ENCODE results near the gene KLHL3.

The KLHL3 gene

DNA sequence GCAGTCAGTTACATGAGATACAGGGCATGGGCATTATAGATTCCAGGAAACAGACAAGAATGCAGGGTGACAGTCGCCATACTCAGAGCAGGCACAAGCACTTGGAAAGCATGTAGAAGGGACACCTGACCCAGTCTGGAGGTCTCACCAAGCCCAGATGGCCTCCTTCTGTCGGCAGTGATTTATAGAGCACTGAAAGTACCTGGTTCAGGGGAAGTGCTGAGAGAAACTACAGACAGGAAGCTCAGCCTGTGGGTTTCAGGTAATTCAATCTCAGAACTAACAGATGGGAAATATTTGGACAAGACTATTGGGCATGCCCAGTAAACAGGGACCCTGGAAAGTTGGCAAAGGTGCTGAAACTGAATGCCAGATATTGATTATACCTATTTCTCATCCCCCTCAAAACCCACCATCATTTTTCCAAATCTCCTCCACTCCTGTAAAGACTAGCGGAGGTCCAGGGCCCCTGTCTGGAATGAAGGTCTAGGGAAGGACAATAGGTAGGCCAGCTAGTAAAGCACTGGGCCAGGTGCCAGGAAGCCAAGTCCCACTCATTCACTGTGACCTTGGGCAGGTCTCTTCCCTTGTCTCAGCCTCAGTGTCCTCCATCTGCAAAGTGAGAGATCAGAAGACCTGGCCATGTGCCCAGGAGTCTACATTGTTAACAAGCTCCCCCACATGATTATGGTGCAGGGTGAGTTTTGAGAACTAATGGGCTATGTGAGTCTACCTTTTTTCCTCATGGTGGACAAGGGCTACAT is 26.9 kb downstream of the KLHL3 start:
- no peak for DNase-seq (ENCODE audit: low read depth)

DNA sequence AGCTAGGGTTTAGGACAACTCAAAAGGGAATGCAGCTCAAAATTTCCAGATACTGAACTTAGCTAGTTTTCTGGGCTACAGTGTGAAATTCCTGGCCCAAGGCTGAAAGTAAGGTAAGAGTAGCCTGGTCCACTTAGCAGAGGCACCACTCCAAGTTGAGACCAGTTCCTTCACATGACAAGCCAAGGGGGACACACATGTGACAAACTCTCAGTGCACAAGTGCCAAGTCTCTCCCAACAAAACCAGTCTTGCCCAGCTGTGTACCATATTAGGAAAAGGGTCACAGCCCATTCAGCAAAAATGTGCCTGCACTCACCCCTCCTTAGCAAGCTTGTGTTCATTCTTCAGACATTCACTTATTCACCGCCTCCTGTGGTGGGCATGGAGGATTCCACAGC is 27.8 kb downstream of the KLHL3 start:
- DNase-seq (ENCODE audit: low read depth): no peak

DNA sequence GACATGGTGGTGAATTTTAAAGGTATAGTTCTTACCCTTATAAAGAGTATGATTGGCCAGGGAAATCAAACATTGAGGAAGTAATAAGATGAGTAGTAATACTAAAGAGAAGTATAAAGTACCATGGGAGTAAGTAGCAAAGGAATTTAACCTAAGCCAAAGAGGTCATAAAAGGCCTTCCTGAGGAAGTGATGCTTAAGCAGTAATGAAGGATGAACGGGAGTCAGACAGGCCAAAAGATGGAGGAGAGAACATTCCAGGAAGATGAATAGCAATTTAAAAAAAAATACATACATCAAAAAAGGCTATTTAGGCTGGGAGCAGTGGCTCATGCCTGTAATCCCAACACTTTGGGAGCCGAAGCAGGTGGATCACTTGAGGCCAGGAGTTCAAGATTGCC is 29.0 kb downstream of the KLHL3 start:
- no peak for DNase-seq (ENCODE audit: low read depth)

DNA sequence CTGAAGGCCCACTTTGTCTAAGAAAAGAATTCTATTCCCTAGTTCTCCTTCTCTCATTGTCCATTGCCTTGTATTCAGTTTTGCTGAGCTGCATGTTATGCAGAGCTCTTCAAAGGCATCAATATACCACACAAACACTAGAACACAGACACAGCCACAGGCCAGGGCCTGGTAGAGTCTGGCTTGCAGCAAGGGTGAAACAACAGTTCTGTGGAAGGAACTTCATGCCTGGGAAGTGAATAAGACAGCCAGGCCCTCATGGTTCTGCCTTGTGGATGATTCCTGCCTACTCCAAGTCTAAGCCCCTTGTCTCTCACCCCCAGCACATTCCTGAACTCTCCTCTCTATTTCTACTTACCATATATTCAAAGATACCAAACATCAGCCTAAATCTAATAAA is 30.8 kb downstream of the KLHL3 start:
- no peak for DNase-seq (ENCODE audit: low read depth)

DNA sequence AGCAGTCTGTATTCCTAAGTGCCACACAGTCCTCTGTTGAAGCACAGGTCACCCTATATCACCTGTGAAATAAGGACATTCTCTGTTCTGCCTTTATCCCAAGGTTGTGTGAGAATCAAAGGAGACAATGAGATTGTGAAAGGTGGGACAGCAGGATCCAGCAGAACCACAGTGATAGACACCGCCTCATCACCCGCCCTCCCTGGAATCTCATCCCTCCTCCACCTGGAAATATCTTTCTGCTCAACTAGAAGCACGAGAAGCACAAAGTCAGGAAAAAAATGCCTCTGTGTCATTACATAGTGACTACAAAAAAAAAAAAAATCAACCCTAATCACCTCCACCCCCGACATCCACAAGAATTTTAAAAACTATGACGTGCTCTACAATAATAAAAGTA is 32.3 kb downstream of the KLHL3 start:
- no peak for DNase-seq (ENCODE audit: low read depth)

DNA sequence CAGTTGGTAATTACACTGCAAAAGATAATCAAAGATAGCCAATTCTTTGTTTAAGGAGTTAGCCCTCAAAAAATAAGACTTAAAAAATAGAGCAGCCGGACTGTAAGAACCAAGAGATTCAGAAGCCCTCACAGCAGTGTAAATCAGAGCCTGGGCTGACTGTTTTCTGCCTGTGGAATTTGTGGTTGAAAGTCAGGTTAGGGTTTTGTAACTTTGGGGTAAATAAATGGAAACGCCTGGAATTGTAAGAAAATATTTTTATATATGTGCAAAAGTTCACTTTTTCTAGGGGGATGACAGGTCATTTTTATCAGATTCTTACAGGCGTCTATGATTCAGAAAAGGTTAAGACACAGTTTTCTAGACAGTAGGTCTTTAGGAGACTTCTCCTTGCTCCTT is 35.6 kb downstream of the KLHL3 start:
- no peak for DNase-seq (ENCODE audit: low read depth)

DNA sequence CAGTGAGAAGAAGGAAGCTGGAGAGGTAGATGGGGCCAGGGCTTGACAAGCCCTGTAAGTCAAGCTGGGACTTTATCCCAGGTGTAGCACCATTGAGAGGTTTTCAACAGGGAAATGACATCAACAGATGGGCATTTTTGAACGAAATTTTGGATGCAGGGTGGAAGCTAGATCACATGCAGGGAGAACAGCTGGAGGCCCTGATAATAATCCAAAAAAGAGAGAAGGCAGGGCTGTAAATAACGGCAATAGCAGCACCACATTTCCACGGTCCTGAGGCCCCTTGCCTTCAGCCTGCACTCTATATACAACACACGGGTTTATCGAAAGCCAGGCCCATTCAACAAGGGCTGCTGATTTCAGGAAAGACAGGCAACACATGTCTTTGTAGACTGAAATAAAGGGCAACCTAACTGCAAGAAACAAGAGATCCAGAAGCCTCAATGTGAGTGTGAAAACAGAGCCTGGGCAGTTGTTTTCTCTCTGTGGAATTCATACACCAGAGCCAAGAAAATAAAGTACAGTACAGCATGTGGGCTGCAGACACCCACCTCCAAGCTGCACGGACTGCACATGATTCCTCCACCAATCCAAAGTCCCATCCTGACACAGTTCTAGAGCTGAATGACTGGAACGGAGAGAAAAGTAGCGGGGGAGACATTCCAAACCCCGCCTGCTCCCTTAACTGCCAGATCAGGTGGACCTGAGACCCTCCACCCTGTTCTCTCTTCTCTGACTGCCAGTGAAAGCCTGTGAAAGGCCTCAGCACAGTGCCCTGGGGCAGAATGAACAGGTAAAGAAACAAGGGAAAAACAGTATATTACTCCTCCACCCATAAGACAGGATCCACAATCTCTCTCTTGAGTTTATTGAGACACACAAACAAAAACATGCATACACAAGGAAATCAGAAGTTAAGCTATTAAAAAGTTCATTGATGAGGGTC is 36.3 kb downstream of the KLHL3 start:
- DNase-seq (ENCODE audit: low read depth): no peak

DNA sequence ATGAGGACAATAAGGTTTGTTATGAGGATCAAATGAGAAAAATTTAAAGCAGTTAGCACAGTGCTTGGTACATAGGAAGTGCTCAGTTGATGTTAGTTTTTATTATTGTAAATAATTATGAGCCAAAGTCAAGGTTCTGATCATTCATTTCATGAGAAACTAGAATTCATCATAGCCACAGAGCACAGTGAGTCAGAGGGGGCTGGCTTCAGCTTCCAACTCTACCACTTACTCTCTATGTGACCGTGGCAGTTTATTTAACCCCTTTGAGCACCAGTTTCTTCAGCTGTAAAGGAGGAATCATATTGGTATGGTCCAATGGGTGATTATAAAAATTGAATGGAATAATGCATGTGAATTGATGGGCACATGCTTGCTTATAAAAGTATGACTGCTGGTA is 39.4 kb downstream of the KLHL3 start:
- DNase-seq (ENCODE audit: low read depth): no peak

DNA sequence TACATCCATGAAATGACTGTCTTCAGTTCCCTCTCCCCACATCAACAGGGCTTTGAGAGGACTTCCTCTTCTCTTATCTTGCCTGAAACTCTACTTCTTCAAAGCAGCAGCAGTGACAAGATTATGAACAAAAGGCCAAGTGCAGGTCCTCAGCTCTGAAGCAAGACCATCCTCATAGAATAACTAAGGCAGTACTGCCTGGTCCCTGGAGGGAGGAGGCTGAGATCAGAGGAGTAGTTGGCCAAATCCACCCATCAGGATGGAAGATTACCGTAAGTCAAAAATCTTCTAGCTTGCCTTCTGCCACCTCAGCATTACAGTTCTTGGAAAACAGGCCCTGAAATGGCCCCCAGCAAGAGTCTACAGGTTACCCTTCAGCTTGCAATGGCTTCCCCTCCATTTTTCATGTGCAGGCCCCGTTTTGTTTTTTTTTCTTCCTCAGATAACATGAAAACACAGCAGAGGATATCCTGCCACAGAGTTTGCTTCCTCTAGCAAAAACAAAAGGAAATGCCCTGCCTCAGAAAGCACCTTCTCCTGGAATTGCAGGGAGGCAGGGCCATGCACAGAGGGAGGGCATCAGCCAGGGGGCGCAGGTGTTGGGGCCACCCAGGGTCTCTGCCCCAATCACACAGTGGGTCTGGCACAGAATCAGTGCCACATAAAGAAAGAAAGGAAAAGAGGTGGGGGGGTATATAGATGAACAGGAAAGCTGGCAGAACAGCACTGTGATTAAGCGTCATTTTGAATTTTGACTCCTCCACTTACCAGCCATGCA is 40.0 kb downstream of the KLHL3 start:
- no peak for DNase-seq (ENCODE audit: low read depth)

DNA sequence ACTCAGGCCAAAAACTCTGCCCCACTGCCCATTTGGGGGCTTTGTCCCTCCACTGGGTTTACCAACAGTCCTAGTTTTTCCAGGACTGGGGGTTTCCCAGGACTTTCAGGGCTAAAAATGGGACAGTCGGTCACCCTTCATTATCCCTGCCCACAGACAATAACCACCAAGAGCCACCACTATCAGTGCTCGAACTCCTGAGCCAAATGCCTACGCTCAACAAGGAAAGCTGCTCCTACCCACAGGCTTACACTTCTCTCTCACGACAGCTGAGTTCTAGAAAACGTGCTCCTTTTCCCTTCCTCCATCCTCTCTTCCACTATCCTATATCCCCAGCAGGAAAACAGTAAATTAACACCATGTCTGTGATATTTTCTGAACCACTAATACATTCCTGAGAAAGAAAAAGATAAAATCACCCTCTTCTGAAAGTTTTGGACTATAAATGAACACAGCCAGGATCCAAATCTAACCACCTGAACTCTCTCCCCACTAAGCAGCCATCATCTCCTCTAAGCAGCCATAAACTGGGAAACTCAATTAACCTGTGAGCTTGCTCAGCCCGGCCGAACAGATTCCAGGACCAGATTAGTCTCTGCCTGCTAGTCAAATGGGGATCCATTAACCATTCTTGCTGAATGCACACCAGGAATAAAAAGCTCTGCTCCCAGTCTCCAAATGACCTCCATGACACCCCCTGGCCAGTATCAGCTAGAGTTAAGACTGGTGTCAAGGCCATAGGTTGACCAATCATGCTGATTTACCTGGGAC is 41.8 kb downstream of the KLHL3 start:
- no peak for DNase-seq (ENCODE audit: low read depth)

DNA sequence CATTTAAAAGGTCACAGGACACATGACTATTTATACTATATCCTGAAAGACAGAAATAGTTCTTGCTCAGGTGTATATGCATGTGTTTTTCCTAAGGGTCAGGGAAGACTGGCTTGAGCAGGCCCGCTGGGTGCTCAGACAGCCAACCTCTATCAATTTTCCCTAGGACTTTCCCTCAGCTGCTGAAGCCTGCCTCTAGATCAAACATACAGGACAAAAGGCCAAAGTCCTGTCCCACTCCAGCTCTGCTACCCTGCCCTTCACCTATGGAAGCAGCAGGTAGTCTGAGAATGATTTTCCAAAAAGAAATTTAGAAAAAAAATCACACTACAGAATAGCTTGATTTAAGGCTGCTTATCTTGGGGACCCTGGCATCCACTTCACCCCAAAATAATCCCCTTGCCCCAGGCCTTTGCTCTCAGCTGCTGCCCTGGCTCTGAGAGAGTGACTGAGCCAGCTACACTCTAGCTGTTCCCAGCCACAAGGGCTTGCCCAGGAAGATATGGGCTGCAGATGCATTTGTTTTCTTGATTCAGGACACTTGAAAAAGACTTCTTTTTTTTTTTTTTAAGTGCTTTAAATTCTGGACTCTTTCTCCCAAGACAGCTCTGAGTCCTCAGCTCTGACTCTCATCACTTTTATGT is 42.5 kb downstream of the KLHL3 start:
- no peak for DNase-seq (ENCODE audit: low read depth)

DNA sequence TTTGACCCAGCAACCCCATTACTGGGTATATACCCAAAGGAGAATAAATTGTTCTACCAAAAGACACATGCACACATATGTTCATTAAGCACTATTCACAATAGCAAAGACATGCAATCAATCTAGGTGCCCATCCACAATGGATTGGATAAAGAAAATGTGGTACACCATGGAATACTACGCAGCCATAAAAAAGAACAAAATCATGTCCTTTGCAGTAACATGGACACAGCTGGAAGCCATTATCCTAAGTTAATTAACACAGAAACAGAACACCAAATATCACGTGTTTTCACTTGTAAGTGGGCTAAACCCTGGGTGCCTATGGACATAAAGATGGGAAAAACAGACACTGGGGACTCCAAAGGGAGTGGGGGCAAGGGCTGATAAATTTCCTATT is 46.6 kb downstream of the KLHL3 start:
- no peak for DNase-seq (ENCODE audit: low read depth)

DNA sequence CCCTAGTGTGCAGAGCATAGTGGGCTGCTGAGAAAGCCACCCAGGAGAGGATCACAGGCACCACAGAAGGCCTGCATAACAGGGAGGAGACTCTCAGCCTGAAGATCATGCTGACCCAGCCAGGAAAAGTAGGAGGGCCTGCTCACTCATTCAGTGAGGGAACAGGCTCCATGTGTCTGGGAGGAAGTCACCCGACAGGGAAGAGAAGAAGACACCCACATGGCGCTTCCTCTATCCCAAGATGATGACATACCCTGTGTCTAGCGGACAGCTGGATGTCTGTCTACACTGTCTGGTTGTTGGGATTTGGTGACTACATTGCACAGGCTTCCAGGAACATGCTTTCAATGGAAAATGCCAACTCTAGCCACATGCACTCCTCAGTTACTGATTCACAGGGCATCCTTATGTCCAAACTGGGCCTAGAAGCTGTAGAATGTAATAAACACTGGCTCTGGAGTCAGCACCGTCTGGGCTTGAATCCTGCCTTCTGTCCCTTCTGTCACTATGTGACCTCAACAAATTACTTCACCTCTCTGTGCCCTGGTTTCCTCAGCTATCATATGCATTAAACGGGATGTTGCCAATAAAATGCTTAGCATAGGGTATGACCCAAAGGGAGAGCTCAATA is 47.6 kb downstream of the KLHL3 start:
- no peak for DNase-seq (ENCODE audit: low read depth)

DNA sequence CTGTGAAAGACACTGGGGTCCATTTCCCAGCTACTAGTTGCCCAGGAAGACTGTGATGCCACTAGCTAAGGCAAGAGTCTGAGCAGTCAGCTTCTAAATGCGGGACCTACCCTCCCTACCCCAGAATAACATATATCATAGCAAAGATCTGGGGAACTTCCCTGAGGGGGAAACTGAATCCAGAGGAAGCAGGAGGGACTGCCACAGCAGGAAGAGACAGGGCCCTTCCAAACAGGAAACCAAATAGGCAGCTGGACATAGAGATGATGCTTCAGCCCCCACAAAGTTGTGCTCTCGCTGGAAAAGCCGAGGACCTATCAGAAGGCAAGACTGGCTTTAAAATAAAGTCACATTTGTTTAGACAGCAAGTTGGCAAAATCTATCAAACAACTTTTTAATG is 51.1 kb downstream of the KLHL3 start:
- no peak for DNase-seq (ENCODE audit: low read depth)

DNA sequence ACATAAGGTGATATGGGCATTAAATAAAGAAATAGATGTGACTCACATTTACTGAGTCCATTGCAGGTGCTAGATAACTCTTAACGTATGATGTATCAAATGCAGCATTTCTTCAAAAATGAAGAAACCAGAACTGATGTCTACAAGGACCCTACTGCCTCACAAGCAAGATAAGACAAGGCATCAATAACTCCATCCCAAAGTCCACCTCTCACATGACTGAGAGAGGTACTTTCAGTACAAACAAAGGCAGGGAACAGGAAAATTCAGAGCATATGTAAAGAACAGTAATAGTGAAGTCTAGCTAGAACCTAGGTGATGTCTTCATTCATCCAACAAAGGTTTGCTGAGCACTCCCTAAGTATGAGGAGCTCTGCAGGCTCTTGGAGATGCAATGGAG is 54.7 kb downstream of the KLHL3 start:
- no peak for DNase-seq (ENCODE audit: low read depth)

DNA sequence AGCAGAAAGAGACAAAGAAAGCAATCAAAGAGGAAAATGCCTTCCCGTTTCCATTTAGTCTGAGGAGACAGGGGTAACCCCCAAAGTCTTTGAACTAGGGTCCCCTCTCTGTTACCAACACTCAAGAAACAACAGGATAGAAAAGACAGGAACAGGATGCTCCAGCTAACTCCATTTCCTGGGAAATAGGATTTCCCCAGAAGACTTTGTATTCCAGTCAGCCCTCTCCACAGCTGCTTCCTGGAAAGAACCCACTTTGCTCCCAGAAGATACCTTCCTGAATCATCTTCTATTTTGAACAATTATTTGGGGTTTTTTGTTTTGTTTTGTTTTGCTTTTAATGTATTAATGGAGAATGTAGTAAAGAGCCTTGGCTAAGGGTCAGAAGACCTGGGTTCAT is 56.0 kb downstream of the KLHL3 start:
- DNase-seq (ENCODE audit: low read depth): no peak

DNA sequence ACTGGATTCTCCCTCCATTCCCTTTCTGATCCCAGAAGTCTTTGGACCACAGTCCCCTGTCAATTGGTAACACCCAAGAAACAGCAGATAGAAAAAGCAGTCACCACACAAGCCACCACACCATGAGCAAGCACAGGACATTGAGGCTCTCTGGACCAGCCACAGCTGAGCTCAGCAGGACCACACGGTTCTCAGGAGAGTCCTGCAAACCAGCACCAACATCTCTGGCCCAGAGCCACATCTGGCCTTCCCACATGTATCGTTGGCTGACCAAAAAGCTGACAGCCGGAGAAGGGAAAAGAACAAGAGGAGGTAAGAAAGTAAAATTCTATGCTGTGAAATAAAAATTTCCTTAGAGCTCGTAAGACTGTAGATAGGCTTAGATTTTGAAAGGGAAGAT is 56.7 kb downstream of the KLHL3 start:
- no peak for DNase-seq (ENCODE audit: low read depth)

DNA sequence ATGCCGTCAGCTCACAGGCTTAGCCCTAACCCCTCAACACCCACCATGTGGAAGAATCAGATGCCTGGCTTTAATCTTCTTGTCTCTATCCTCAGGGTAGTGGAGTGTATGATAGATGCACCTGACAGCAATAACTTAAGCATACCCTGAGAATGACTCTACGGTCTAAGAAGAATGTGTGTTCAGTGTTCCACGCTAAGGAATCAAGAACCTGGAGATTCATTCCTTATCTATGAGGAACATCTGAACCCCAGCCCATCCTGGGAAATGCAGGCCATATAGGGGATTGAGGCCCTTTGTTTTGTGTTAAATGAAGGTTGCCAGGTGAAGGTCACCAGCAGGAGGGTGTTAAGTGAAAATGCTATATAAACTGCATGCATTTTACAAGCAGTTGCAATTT is 63.0 kb downstream of the KLHL3 start:
- DNase-seq (ENCODE audit: low read depth): no peak

DNA sequence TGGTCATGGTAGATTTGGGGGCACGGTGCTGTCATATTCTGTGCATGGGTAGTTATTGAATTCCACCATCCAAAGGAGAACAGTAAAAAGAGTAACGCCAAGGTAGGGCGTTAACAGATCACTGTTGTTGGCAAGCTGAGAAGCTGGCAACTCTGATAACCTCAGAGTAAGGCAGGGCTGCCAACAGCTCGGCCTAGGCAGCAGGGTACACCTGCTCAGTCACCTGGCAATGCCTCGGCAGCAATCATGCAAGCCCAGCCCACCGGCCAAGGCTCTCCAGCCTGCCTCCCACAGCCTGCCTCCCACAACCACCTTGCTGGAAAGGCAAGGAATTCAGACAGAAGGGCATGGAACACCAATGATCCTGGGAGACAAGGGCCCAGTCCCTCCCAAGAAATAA is 63.9 kb downstream of the KLHL3 start:
- no peak for DNase-seq (ENCODE audit: low read depth)

DNA sequence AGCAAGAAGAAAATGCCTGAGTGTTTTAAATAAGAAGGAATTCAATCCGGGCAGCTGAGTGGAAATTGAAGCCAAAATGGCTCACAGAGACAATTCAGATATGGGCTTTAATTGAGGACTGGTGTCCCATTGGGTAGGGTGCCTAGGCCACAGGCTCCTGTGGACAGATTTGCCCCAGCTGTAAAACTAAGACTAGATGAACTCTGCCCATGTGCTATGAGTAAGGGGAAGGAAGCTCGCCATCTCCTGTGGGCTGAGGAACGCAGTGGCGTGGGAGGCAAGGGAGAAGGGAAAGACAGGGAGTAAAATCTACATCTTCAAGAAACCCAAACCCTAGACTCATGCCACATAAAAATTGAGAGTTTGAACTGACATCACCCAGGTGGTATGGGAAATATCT is 66.1 kb downstream of the KLHL3 start:
- no peak for DNase-seq (ENCODE audit: low read depth)

DNA sequence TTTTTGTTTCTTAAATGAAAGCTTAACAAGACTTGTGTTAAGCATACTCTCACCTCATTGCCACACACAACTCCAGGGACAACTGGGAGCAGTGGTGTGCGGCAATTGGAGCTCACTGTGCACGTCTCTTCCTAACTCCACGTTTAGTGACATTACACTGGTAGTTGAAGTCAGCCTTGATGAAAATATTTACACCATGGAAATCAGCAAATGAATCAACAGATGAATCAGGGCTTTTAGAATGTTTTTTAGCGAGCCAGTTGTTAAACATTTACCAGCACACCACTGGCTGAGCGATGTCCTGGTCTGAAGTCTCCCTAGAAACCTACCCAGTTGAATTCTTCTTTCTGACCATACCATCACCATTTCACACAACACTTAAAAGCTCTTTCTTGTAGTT is 67.3 kb downstream of the KLHL3 start:
- DNase-seq (ENCODE audit: low read depth): no peak

Measured in stromal cell of bone marrow (primary cell).